HepG2 (cell line): ENCODE data around the gene ALOX5.

Experiments used
- CEBPB ChIP-seq: IDR thresholded peaks from 2 replicates; pipeline ENCODE4 v1.6.1; 2011; ENCODE audit warnings: low read depth, low read length, improper control_type of control experiment, borderline replicate concordance
- HBP1 ChIP-seq: IDR thresholded peaks from 2 replicates; pipeline ENCODE4 v1.6.1; 2016; ENCODE audit warnings: low read depth, control low read depth
- SNAPC2 ChIP-seq: sonication (generic); formaldehyde crosslinking; IDR thresholded peaks from 2 replicates; pipeline ENCODE4 v1.8.1; 2022; ENCODE audit warnings: mild to moderate bottlenecking, missing genetic modification reagents
- USF2 ChIP-seq, 2 experiments: sonication (generic) in 1 of 2; formaldehyde crosslinking in 1 of 2; IDR thresholded peaks; 2 replicates each; pipeline versions ENCODE4 v1.5.1 to v1.6.1; 2011 to 2020; ENCODE audit warnings: borderline replicate concordance in 1 of 2, low read depth in 1 of 2, low read length in 1 of 2, mild to moderate bottlenecking in 1 of 2, missing genetic modification reagents in 1 of 2, moderate library complexity in 1 of 2

DNA sequence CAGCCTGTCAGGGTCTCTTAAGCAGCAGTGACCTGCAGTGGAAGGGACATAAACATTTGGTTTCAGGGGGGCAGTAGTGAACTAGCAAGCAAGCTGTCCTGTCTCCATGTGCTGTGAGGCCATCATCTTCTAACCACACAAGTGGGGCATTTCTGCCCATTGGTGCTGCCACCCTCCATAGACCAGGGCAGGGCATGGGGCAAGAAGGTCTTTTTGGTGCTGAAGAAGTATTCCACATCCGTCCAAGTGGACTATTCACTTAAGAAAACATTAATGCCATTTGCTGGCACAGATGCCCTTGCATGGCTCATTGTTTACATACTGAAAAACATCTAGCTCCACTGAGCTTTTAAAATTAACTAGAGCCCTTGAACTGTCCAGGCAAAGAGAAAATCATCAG is 35.8 kb downstream of the ALOX5 start:
- no peak for TF ChIP-seq HBP1 (CRISPR knock-in tag)
- no peak for TF ChIP-seq SNAPC2 (CRISPR knock-in tag)
- TF ChIP-seq CEBPB = no peak
- TF ChIP-seq USF2 (IDR thresholded peaks at IDR 0.05; ENCODE audit: low read depth, low read length) = no peak
- no peak for TF ChIP-seq USF2 (CRISPR knock-in tag; IDR thresholded peaks at IDR 0.05; ENCODE audit: borderline replicate concordance)
